ENCODE data around the gene LIAS. TPM values are rescaled to one million over a fixed set of nuclear protein-coding genes. Genes with fewer than 3 reads are reported as not detected.

The LIAS gene
- total and polyA plus RNA-seq, 2 of the 13 experiments (the other 11 are each of a cell fraction or from before 2014, with no cell fraction given) = 16.0 to 16.6 TPM

DNA sequence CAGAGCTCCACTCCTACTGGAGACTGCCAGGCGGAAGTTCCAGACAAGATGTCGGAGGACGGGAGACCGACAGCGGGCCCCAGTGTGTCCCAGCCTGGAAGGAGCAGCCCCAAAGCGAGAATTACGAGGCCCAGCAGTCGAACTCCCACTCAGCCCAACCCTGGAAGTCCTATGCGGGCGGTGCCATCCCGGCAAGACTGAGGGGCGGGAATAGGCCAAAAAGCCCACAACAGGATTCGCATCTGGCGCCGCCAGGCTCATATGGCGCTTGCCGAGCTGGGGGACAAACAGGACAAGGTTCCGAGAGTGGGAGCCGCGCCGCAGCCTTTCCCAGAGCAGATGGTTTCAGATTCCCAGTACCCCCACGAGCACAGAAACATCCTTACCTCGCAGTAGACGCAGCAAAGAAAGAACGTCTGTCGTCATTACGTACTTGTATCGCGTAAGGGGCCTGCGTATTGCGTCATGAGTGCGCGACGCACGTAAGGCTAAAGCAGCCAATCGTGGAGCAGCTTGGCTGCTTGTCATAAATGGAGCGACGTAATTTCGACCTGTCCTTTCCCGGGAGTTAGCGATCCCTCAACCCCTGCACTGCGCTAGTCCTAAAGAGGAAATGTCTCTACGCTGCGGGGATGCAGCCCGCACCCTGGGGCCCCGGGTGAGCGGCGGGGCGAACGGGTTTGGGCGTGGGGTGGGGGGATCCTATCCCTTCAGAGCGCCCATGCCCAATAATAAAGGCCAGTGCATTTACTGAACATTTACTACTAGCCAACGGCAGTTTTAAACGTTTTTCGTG is at the start of gene LIAS, which contains the start of gene RPL9 (continued):
- TF ChIP-seq, protein P1, sequence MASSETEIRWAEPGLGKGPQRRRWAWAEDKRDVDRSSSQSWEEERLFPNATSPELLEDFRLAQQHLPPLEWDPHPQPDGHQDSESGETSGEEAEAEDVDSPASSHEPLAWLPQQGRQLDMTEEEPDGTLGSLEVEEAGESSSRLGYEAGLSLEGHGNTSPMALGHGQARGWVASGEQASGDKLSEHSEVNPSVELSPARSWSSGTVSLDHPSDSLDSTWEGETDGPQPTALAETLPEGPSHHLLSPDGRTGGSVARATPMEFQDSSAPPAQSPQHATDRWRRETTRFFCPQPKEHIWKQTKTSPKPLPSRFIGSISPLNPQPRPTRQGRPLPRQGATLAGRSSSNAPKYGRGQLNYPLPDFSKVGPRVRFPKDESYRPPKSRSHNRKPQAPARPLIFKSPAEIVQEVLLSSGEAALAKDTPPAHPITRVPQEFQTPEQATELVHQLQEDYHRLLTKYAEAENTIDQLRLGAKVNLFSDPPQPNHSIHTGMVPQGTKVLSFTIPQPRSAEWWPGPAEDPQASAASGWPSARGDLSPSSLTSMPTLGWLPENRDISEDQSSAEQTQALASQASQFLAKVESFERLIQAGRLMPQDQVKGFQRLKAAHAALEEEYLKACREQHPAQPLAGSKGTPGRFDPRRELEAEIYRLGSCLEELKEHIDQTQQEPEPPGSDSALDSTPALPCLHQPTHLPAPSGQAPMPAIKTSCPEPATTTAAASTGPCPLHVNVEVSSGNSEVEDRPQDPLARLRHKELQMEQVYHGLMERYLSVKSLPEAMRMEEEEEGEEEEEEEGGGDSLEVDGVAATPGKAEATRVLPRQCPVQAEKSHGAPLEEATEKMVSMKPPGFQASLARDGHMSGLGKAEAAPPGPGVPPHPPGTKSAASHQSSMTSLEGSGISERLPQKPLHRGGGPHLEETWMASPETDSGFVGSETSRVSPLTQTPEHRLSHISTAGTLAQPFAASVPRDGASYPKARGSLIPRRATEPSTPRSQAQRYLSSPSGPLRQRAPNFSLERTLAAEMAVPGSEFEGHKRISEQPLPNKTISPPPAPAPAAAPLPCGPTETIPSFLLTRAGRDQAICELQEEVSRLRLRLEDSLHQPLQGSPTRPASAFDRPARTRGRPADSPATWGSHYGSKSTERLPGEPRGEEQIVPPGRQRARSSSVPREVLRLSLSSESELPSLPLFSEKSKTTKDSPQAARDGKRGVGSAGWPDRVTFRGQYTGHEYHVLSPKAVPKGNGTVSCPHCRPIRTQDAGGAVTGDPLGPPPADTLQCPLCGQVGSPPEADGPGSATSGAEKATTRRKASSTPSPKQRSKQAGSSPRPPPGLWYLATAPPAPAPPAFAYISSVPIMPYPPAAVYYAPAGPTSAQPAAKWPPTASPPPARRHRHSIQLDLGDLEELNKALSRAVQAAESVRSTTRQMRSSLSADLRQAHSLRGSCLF (CRISPR knock-in tag; IDR thresholded peaks at IDR 0.05; ENCODE audit: borderline replicate concordance) = no peak; the same call in 1 of the 2 replicates
- TF ChIP-seq ZNF709 (CRISPR knock-in tag; IDR thresholded peaks at IDR 0.05) = peak; percentile 87
- TF ChIP-seq ATF7-NPFF (CRISPR knock-in tag; IDR thresholded peaks at IDR 0.05; ENCODE audit: low read depth) = peak; percentile 56; the same call in 1 of the 2 replicates
- TF ChIP-seq HNRNPK (IDR thresholded peaks at IDR 0.05; ENCODE audit: low read depth, low read length, poor library complexity, severe bottlenecking) = no peak
- TF ChIP-seq ZFP90 (CRISPR knock-in tag; IDR thresholded peaks at IDR 0.05; ENCODE audit: borderline replicate concordance) = peak; percentile 95
- TF ChIP-seq SPEN (CRISPR knock-in tag; IDR thresholded peaks at IDR 0.05; ENCODE audit: low read depth) = peak; percentile 98
- peak; percentile 89 for TF ChIP-seq ZNF431 (CRISPR knock-in tag; IDR thresholded peaks at IDR 0.05; ENCODE audit: borderline replicate concordance, low read depth)
- TF ChIP-seq FOXP1 (IDR thresholded peaks at IDR 0.05) = no peak
- TF ChIP-seq FOXP1 (CRISPR knock-in tag; IDR thresholded peaks at IDR 0.05) = no peak; the same call in 1 of the 2 replicates
- TF ChIP-seq ZFY (CRISPR knock-in tag; IDR thresholded peaks at IDR 0.05) = peak; percentile 96
- peak in 1 of 2 experiments; percentile 25; a peak in 1 of 4 replicates for TF ChIP-seq EP300 (IDR thresholded peaks at IDR 0.05; ENCODE audit: low read depth in 2 of 2, low read length in 2 of 2)
- TF ChIP-seq EP300 (CRISPR knock-in tag; IDR thresholded peaks at IDR 0.05; ENCODE audit: borderline replicate concordance) = no peak
- TF ChIP-seq, protein P2, sequence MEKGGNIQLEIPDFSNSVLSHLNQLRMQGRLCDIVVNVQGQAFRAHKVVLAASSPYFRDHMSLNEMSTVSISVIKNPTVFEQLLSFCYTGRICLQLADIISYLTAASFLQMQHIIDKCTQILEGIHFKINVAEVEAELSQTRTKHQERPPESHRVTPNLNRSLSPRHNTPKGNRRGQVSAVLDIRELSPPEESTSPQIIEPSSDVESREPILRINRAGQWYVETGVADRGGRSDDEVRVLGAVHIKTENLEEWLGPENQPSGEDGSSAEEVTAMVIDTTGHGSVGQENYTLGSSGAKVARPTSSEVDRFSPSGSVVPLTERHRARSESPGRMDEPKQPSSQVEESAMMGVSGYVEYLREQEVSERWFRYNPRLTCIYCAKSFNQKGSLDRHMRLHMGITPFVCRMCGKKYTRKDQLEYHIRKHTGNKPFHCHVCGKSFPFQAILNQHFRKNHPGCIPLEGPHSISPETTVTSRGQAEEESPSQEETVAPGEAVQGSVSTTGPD (CRISPR knock-in tag; IDR thresholded peaks at IDR 0.05) = peak; percentile 36; the same call in 1 of the 2 replicates
- TF ChIP-seq, protein P3, sequence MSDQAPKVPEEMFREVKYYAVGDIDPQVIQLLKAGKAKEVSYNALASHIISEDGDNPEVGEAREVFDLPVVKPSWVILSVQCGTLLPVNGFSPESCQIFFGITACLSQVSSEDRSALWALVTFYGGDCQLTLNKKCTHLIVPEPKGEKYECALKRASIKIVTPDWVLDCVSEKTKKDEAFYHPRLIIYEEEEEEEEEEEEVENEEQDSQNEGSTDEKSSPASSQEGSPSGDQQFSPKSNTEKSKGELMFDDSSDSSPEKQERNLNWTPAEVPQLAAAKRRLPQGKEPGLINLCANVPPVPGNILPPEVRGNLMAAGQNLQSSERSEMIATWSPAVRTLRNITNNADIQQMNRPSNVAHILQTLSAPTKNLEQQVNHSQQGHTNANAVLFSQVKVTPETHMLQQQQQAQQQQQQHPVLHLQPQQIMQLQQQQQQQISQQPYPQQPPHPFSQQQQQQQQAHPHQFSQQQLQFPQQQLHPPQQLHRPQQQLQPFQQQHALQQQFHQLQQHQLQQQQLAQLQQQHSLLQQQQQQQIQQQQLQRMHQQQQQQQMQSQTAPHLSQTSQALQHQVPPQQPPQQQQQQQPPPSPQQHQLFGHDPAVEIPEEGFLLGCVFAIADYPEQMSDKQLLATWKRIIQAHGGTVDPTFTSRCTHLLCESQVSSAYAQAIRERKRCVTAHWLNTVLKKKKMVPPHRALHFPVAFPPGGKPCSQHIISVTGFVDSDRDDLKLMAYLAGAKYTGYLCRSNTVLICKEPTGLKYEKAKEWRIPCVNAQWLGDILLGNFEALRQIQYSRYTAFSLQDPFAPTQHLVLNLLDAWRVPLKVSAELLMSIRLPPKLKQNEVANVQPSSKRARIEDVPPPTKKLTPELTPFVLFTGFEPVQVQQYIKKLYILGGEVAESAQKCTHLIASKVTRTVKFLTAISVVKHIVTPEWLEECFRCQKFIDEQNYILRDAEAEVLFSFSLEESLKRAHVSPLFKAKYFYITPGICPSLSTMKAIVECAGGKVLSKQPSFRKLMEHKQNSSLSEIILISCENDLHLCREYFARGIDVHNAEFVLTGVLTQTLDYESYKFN (CRISPR knock-in tag; conservative IDR thresholded peaks at IDR 0.05) = peak; percentile 45
- TF ChIP-seq ARHGAP35 (CRISPR knock-in tag; IDR thresholded peaks at IDR 0.05; ENCODE audit: borderline replicate concordance) = no peak; the same call in 1 of the 2 replicates

Data from HepG2 (cell line).